A673 (cell line): Measurements from ENCODE around the gene BRINP2. TPM values are rescaled to one million over a fixed set of nuclear protein-coding genes. Genes with fewer than 3 reads are reported as not detected.

Experiments used
- BruUV-seq: library from RNA; stranded (reverse); fragments of 400-500 nt; replicated peaks from 2 replicates; lab custom pipeline; 2021; lab: Mats Ljungman, UMichigan
- CTCF ChIA-PET: fragments of 300-600 bp; sonication (Branson Sonifier 250); formaldehyde crosslinking; loops from one replicate; lab custom pipeline; 2022; ENCODE audit warnings: antibody characterized with exemption; lab: Charles Lee
- POLR2A ChIA-PET: fragments of 300-600 bp; sonication (Branson Sonifier 250); formaldehyde crosslinking; loops from one replicate; lab custom pipeline; 2022; ENCODE audit warnings: antibody characterized with exemption; ENCODE audit not compliant: low non-redundant PET; lab: Charles Lee
- DNase-seq: peaks from one replicate; pipeline ENCODE4 v3.0.0-alpha.2; 2015; ENCODE audit warnings: low spot score
- H3K27ac ChIP-seq: fragments of 200-600 bp; sonication (generic); 2 replicates; pipeline ENCODE4 v1.5.1; 2016; ENCODE audit warnings: mixed run types, low read depth, mild to moderate bottlenecking, mixed read lengths, antibody characterized with exemption, low read length; ENCODE audit not compliant: poor library complexity, severe bottlenecking
- H3K27me3 ChIP-seq: fragments of 200-600 bp; sonication (generic); replicated peaks from 2 replicates; pipeline ENCODE4 v1.6.1; 2017; ENCODE audit warnings: mixed run types, low read depth, mild to moderate bottlenecking, mixed read lengths, antibody characterized with exemption, low read length; ENCODE audit not compliant: insufficient read depth, poor library complexity
- H3K36me3 ChIP-seq: fragments of 200-600 bp; sonication (generic); 2 replicates; pipeline ENCODE4 v1.6.1; 2016; ENCODE audit warnings: mixed run types, mild to moderate bottlenecking, mixed read lengths, antibody characterized with exemption, low read length; ENCODE audit not compliant: insufficient read depth, poor library complexity, severe bottlenecking
- H3K4me1 ChIP-seq: fragments of 200-600 bp; sonication (generic); 2 replicates; pipeline ENCODE4 v1.6.1; 2017; ENCODE audit warnings: mixed run types, mild to moderate bottlenecking, mixed read lengths, antibody characterized with exemption, low read length; ENCODE audit not compliant: insufficient read depth, poor library complexity, severe bottlenecking
- H3K4me3 ChIP-seq: fragments of 200-600 bp; sonication (generic); 2 replicates; pipeline ENCODE4 v1.5.1; 2016; ENCODE audit warnings: low read depth, mixed run types, mild to moderate bottlenecking, mixed read lengths, low read length; ENCODE audit not compliant: poor library complexity, severe bottlenecking
- H3K9me3 ChIP-seq: fragments of 200-600 bp; sonication (generic); 2 replicates; pipeline ENCODE4 v1.6.1; 2016; ENCODE audit warnings: mixed run types, low read depth, mild to moderate bottlenecking, mixed read lengths, antibody characterized with exemption, low read length; ENCODE audit not compliant: poor library complexity, severe bottlenecking
- EZH2 ChIP-seq: fragments of 200-600 bp; sonication (generic); IDR thresholded peaks from 2 replicates; pipeline ENCODE4 v1.6.1; 2017; ENCODE audit warnings: borderline replicate concordance, low read depth, mild to moderate bottlenecking, mixed read lengths, antibody characterized with exemption, low read length; ENCODE audit not compliant: poor library complexity, severe bottlenecking
- intact Hi-C: fragments of 100-400 bp; cut with micrococcal nuclease; formaldehyde crosslinking; loops from one replicate; pipeline ENCODE4 v1.10.0; 2022; ENCODE audit not compliant: unreplicated experiment
- total RNA-seq: library from RNA; stranded (reverse); gene quantifications from 2 replicates; pipeline ENCODE4 v1.2.3, GENCODE V29; 2021
- TF ChIP-seq, protein P1 (sequence below): fragments of 300-800, 200-600 bp; sonication (generic); conservative IDR thresholded peaks from 2 replicates; pipeline ENCODE4 v1.5.1; 2017; ENCODE audit warnings: low read depth, mild to moderate bottlenecking, antibody characterized with exemption, low read length, moderate library complexity, mixed read lengths

Gene BRINP2
- total RNA-seq, 1 experiment from 2014 or later = 0.67 TPM

DNA sequence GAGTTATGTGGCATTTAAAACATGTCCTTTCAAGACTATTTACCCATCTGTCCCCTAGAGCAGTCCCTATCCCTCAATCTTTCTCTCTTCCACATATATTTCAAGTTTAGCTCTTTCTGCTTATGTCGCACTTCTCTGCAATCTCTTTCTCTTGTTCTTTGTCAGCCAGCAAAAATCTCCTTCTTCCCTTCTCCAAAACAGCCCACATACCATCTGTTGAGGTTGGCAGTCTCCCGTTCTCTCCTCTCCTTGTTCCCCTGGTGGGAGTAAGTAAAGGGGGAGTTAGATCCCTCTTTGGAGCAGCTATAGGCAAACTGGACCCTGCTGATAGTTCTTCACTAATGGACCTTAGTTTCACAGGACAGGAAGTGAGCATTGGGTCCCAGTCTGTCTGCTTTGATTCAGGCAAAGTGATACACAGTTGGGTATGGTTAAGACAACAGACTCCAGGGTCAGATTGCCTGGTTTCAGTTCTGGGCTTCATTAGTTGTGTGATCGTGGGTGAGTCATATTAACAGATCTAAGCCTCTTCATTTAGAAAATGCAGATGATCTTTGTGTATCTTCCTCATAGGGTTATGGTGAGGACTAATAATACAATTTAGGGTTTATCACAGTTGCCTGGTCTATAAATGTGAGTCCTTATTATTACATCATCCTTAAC, 19.7 kb downstream of the BRINP2 start:
- ChIA-PET CTCF (no interaction called here), POLR2A (no interaction called here)
- peaks cover 3% of the 10 kb centered on the region for H3K9me3 ChIP-seq
- DNase-seq = no peak
- H3K4me3 ChIP-seq = no peak overlapping the region
- no peaks in the 10 kb centered on the region for H3K27me3 ChIP-seq
- no peak for TF ChIP-seq EZH2
- TF ChIP-seq, protein P1, sequence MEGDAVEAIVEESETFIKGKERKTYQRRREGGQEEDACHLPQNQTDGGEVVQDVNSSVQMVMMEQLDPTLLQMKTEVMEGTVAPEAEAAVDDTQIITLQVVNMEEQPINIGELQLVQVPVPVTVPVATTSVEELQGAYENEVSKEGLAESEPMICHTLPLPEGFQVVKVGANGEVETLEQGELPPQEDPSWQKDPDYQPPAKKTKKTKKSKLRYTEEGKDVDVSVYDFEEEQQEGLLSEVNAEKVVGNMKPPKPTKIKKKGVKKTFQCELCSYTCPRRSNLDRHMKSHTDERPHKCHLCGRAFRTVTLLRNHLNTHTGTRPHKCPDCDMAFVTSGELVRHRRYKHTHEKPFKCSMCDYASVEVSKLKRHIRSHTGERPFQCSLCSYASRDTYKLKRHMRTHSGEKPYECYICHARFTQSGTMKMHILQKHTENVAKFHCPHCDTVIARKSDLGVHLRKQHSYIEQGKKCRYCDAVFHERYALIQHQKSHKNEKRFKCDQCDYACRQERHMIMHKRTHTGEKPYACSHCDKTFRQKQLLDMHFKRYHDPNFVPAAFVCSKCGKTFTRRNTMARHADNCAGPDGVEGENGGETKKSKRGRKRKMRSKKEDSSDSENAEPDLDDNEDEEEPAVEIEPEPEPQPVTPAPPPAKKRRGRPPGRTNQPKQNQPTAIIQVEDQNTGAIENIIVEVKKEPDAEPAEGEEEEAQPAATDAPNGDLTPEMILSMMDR = no peak
- no peaks in the 10 kb centered on the region for H3K36me3 ChIP-seq
- H3K4me1 ChIP-seq = no peaks in the 10 kb centered on the region
- no peak overlapping the region for H3K27ac ChIP-seq
- intact Hi-C loops = no loop called here
- BruUV-seq = no TSS peak

DNA sequence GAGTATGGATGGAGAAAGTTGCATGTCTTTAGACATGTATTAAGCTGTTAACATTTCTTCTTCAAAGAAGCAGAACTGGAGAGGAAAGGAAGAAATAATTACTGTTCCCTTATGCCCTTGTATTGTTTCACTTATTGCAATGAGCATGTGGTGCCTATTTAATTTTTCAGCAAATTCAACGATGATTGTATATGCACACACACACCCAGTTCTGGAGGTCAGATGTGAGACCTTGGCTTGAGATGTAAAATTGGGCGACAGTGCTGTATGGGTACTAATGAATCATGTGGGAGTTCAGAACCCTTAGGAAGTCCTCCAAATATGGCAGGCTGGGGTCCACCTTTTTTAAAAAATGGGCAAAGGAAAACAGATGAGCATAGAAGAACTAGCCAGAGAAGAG, 27.5 kb downstream of the BRINP2 start:
- POLR2A ChIA-PET = no interaction called here

DNA sequence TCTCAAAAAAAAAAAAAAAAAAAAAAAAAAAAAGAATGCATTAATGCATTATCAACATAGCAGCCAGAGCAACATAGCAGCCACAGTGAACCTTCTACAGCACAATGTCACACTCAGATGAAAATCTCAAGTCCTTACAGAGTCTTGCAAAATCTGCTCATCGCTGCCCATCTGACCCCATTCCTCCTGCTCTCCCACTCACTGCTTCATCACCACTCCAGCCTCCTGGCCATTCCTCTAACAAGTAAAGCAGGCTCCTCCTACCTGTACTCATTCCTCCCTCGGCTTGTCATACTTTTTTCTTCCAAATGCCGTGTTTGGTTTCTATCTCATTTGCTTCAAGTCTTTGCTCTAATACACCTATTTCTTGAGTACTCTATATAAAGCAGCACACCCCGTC, 29.5 kb downstream of the BRINP2 start:
- Histone ChIP-seq H3K9me3 (no peaks in the 10 kb centered on the region), H3K4me1 (no peaks in the 10 kb centered on the region), H3K27me3 (no peaks in the 10 kb centered on the region), H3K36me3 (no peaks in the 10 kb centered on the region), H3K27ac (no peak overlapping the region), H3K4me3 (no peak overlapping the region)
- intact Hi-C loops = no loop called here
- BruUV-seq = no TSS peak
- POLR2A ChIA-PET = no interaction called here
- no peak for DNase-seq
- TF ChIP-seq EZH2 = no peak
- TF ChIP-seq, protein P1 = no peak
- CTCF ChIA-PET = no interaction called here

More for the DNA sequence above, 27.5 kb downstream of the BRINP2 start:
- H3K9me3 ChIP-seq = no peaks in the 10 kb centered on the region
- H3K27ac ChIP-seq = no peak overlapping the region
- no peaks in the 10 kb centered on the region for H3K36me3 ChIP-seq
- DNase-seq = no peak
- H3K4me3 ChIP-seq = no peak overlapping the region
- intact Hi-C loops = no loop called here
- TF ChIP-seq, protein P1 = no peak
- no peak for TF ChIP-seq EZH2
- no TSS peak for BruUV-seq
- CTCF ChIA-PET = interaction anchor here (0.5 kb wide), 1 partner anchor 298 kb away, joined by 4 read pairs; no protein-coding TSS in a partner anchor
- H3K27me3 ChIP-seq = no peaks in the 10 kb centered on the region
- H3K4me1 ChIP-seq = no peaks in the 10 kb centered on the region
